K562 (cell line): ENCODE data around the gene PPFIA3. TPM values are rescaled to one million over a fixed set of nuclear protein-coding genes. Genes with fewer than 3 reads are reported as not detected.

ENCODE experiments used
- ASH1L ChIP-seq: fragments of 450-650 bp; IDR thresholded peaks from 2 replicates; pipeline ENCODE4 v1.6.1; 2018; ENCODE audit warnings: borderline replicate concordance, mild to moderate bottlenecking, low read depth; ENCODE audit not compliant: partially characterized antibody
- CHD1 ChIP-seq: fragments of 200-600 bp; sonication (generic); IDR thresholded peaks from one replicate; pipeline ENCODE4 v1.6.1; 2012; ENCODE audit warnings: mild to moderate bottlenecking, moderate library complexity, low read length, inconsistent platforms
- CHD2 ChIP-seq: IDR thresholded peaks from 2 replicates; pipeline ENCODE4 v1.6.1; 2011; ENCODE audit warnings: low read depth, low read length
- FOXP1 ChIP-seq: sonication (generic); formaldehyde crosslinking; IDR thresholded peaks from 2 replicates; pipeline ENCODE4 v1.8.0; 2022; ENCODE audit warnings: mild to moderate bottlenecking, missing genetic modification reagents
- GABPB2 ChIP-seq: fragments of 250-450 bp; sonication (Bioruptor Pico); conservative IDR thresholded peaks from 2 replicates; pipeline ENCODE4 v1.5.1; 2021; ENCODE audit warnings: mild to moderate bottlenecking
- HDGF ChIP-seq: fragments of 450-650 bp; IDR thresholded peaks from 2 replicates; pipeline ENCODE4 v1.6.1; 2016
- HMG20A ChIP-seq: fragments of 450-650 bp; formaldehyde crosslinking; conservative IDR thresholded peaks from 2 replicates; pipeline ENCODE4 v1.4.0; 2020; ENCODE audit warnings: mild to moderate bottlenecking, mixed read lengths
- KDM2B ChIP-seq: fragments of 250-450 bp; sonication (Bioruptor Pico); IDR thresholded peaks from 2 replicates; pipeline ENCODE4 v1.8.0; 2021; ENCODE audit warnings: mild to moderate bottlenecking, moderate library complexity
- MEF2A ChIP-seq: IDR thresholded peaks from 2 replicates; pipeline ENCODE4 v1.6.1; 2011; ENCODE audit warnings: low read depth, mild to moderate bottlenecking, low read length, moderate library complexity; ENCODE audit not compliant: control insufficient read depth
- NFYB ChIP-seq: IDR thresholded peaks from 2 replicates; pipeline ENCODE4 v1.6.1; 2011; ENCODE audit warnings: mild to moderate bottlenecking, moderate library complexity; ENCODE audit not compliant: insufficient read length; ENCODE audit errors: extremely low read depth
- PHF8 ChIP-seq: fragments of 200-600 bp; sonication (generic); IDR thresholded peaks from 2 replicates; pipeline ENCODE4 v1.6.1; 2012; ENCODE audit warnings: mixed run types, mild to moderate bottlenecking, inconsistent platforms, low read length, moderate library complexity, borderline replicate concordance
- POLR3G ChIP-seq: IDR thresholded peaks from 2 replicates; pipeline ENCODE4 v1.6.1; 2011; ENCODE audit not compliant: insufficient read length, insufficient replicate concordance; ENCODE audit errors: extremely low read depth
- SP1 ChIP-seq: sonication (generic); formaldehyde crosslinking; IDR thresholded peaks from 2 replicates; pipeline ENCODE4 v1.8.1; 2022; ENCODE audit warnings: mild to moderate bottlenecking, missing genetic modification reagents
- TARDBP ChIP-seq: fragments of 450-650 bp; IDR thresholded peaks from 2 replicates; pipeline ENCODE4 v1.6.1; 2016
- ZC3H4 ChIP-seq: sonication (generic); formaldehyde crosslinking; IDR thresholded peaks from 2 replicates; pipeline ENCODE4 v1.9.0; 2021; ENCODE audit warnings: missing genetic modification reagents, borderline replicate concordance
- ZNF174 ChIP-seq: fragments of 250-450 bp; sonication (Bioruptor Pico); IDR thresholded peaks from 2 replicates; pipeline ENCODE4 v1.4.0; 2020; ENCODE audit warnings: mild to moderate bottlenecking
- ZNF316 ChIP-seq: fragments of 450-650 bp; IDR thresholded peaks from 2 replicates; pipeline ENCODE4 v1.6.1; 2016
- polyA plus RNA-seq, 8 experiments: library from polyadenylated mRNA; depleted of rRNA in 4 of 8; stranded (reverse) in 5 of 8; unstranded in 3 of 8; fragments of >200 nt; fragmentation: Nextera tagmentation in 2 of 8; fragmentation: Illumina TruSeq in 1 of 8; extraction: Ambion mirVana in 2 of 8; extraction: Trizol in 1 of 8; gene quantifications; 2 replicates each; pipeline versions ENCODE4 v1.2.1 to v1.2.3, GENCODE V29; 2011 to 2014; ENCODE audit warnings: inconsistent platforms in 1 of 8, missing spikeins in 1 of 8
- total RNA-seq, 7 experiments: library from RNA; depleted of rRNA in 6 of 7; stranded (reverse); fragments of >200 nt in 6 of 7; fragmentation: Illumina TruSeq in 2 of 7; extraction: Trizol in 2 of 7; gene quantifications; 2 replicates each; pipeline versions ENCODE4 v1.2.1 to v1.2.3, GENCODE V29; 2011 to 2021; ENCODE audit warnings: low replicate concordance in 1 of 7
- TF ChIP-seq, protein P1 (sequence below): fragments of 250-450 bp; sonication (Bioruptor Pico); IDR thresholded peaks from 2 replicates; pipeline ENCODE4 v1.8.0; 2022; ENCODE audit warnings: moderate library complexity, mild to moderate bottlenecking, inconsistent platforms
- TF ChIP-seq, protein P2 (sequence below): fragments of 250-450 bp; sonication (Bioruptor Pico); IDR thresholded peaks from 2 replicates; pipeline ENCODE4 v1.8.0; 2022; ENCODE audit warnings: inconsistent platforms, mild to moderate bottlenecking, moderate library complexity, borderline replicate concordance
- TF ChIP-seq, protein P3 (sequence below): fragments of 250-450 bp; sonication (Bioruptor Pico); IDR thresholded peaks from 2 replicates; pipeline ENCODE4 v1.4.0; 2020; ENCODE audit warnings: mild to moderate bottlenecking, moderate library complexity, borderline replicate concordance
- TF ChIP-seq, protein P4 (sequence below): sonication (generic); formaldehyde crosslinking; IDR thresholded peaks from 2 replicates; pipeline ENCODE4 v1.8.1; 2022; ENCODE audit warnings: missing genetic modification reagents
- TF ChIP-seq, protein P5 (sequence below): fragments of 250-450 bp; sonication (Bioruptor Pico); IDR thresholded peaks from 2 replicates; pipeline ENCODE4 v1.9.0; 2021; ENCODE audit warnings: mild to moderate bottlenecking

The PPFIA3 gene
- total and polyA plus RNA-seq, 9 of the 15 experiments (the other 6 are each of a cell fraction or from before 2014, with no cell fraction given): 0.10 to 53.0 (median 17.6) TPM

DNA sequence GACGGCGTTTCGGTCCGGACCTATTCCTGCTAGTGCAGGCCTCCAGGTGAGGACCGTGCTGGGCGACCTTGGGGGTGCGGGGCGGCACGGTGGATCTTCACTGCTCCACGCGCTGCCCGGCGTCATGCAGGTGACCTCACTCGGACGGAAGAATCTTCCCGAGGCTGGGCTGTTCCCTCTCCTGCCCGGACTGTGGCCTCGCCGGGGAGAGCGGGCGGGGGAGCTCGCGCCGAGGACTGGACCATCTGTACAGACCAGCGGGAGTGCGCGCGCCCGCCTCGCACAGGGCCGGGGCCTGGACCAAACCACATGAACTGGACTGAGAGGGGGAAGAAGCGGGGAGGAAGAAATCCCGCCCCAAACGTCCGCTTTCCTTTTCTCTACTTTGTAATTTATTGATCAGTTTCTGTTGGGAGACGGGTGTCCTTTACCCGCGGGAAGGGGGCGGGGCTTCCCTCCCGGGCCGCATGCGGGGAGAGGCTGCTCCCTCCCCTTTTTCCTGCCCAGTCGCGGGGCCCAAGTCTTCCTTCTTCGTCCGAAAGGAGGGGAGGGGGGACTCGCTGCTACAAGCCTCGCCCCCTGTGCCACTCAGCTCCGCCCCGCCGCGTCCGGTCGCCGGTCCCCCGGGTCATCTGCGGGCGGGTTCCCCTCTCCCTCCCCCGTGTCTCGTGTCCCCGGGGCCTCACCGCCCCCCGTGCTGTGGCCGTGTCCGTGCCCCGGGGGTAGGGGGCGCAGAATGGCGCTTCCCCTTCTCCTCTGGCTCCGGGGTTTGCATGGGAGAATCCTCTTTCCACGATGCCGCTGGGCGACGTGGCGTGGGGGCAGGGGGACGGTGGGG lies 31.0 kb downstream of the PPFIA3 start (continued):
- TF ChIP-seq, protein P1, sequence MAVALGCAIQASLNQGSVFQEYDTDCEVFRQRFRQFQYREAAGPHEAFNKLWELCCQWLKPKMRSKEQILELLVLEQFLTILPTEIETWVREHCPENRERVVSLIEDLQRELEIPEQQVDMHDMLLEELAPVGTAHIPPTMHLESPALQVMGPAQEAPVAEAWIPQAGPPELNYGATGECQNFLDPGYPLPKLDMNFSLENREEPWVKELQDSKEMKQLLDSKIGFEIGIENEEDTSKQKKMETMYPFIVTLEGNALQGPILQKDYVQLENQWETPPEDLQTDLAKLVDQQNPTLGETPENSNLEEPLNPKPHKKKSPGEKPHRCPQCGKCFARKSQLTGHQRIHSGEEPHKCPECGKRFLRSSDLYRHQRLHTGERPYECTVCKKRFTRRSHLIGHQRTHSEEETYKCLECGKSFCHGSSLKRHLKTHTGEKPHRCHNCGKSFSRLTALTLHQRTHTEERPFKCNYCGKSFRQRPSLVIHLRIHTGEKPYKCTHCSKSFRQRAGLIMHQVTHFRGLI (CRISPR knock-in tag): no peak
- no peak for TF ChIP-seq HMG20A (CRISPR knock-in tag)
- TF ChIP-seq POLR3G: no peak
- TF ChIP-seq, protein P2, sequence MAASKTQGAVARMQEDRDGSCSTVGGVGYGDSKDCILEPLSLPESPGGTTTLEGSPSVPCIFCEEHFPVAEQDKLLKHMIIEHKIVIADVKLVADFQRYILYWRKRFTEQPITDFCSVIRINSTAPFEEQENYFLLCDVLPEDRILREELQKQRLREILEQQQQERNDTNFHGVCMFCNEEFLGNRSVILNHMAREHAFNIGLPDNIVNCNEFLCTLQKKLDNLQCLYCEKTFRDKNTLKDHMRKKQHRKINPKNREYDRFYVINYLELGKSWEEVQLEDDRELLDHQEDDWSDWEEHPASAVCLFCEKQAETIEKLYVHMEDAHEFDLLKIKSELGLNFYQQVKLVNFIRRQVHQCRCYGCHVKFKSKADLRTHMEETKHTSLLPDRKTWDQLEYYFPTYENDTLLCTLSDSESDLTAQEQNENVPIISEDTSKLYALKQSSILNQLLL (CRISPR knock-in tag): no peak
- TF ChIP-seq ASH1L: peak; percentile 82
- no peak for TF ChIP-seq CHD1
- TF ChIP-seq PHF8: peak; percentile 49; the same call in 1 of the 2 replicates
- no peak for TF ChIP-seq NFYB
- no peak for TF ChIP-seq GABPB2
- TF ChIP-seq, protein P3, sequence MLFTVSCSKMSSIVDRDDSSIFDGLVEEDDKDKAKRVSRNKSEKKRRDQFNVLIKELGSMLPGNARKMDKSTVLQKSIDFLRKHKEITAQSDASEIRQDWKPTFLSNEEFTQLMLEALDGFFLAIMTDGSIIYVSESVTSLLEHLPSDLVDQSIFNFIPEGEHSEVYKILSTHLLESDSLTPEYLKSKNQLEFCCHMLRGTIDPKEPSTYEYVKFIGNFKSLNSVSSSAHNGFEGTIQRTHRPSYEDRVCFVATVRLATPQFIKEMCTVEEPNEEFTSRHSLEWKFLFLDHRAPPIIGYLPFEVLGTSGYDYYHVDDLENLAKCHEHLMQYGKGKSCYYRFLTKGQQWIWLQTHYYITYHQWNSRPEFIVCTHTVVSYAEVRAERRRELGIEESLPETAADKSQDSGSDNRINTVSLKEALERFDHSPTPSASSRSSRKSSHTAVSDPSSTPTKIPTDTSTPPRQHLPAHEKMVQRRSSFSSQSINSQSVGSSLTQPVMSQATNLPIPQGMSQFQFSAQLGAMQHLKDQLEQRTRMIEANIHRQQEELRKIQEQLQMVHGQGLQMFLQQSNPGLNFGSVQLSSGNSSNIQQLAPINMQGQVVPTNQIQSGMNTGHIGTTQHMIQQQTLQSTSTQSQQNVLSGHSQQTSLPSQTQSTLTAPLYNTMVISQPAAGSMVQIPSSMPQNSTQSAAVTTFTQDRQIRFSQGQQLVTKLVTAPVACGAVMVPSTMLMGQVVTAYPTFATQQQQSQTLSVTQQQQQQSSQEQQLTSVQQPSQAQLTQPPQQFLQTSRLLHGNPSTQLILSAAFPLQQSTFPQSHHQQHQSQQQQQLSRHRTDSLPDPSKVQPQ: no peak
- TF ChIP-seq ZNF316: no peak
- no peak for TF ChIP-seq ZC3H4 (CRISPR knock-in tag)
- no peak for TF ChIP-seq HDGF
- TF ChIP-seq MEF2A: no peak
- no peak for TF ChIP-seq FOXP1 (CRISPR knock-in tag)
- no peak for TF ChIP-seq KDM2B (CRISPR knock-in tag)
- TF ChIP-seq SP1 (CRISPR knock-in tag): peak; percentile 73
- TF ChIP-seq, protein P4, sequence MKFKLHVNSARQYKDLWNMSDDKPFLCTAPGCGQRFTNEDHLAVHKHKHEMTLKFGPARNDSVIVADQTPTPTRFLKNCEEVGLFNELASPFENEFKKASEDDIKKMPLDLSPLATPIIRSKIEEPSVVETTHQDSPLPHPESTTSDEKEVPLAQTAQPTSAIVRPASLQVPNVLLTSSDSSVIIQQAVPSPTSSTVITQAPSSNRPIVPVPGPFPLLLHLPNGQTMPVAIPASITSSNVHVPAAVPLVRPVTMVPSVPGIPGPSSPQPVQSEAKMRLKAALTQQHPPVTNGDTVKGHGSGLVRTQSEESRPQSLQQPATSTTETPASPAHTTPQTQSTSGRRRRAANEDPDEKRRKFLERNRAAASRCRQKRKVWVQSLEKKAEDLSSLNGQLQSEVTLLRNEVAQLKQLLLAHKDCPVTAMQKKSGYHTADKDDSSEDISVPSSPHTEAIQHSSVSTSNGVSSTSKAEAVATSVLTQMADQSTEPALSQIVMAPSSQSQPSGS (CRISPR knock-in tag): no peak
- TF ChIP-seq ZNF174: no peak
- no peak for TF ChIP-seq CHD2
- no peak for TF ChIP-seq TARDBP
- TF ChIP-seq, protein P5, sequence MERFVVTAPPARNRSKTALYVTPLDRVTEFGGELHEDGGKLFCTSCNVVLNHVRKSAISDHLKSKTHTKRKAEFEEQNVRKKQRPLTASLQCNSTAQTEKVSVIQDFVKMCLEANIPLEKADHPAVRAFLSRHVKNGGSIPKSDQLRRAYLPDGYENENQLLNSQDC (CRISPR knock-in tag): no peak
